SIG-M5 (cell line): ENCODE results near the gene ZNF670.

ENCODE experiments used
- DNase-seq: peaks from one replicate; lab custom pipeline; 2025; lab: John Stamatoyannopoulos, UW

The ZNF670 gene

GRCh38 chr1:247103859-247104591, 25.4 kb upstream of the ZNF670 start, which contains the start of gene ZNF669:
Gene ZNF669, minus strand, starts transcription at chr1:247104356. Its CDS starts 157 bp downstream, at chr1:247104199.
- peak; percentile 18 for DNase-seq

DNA sequence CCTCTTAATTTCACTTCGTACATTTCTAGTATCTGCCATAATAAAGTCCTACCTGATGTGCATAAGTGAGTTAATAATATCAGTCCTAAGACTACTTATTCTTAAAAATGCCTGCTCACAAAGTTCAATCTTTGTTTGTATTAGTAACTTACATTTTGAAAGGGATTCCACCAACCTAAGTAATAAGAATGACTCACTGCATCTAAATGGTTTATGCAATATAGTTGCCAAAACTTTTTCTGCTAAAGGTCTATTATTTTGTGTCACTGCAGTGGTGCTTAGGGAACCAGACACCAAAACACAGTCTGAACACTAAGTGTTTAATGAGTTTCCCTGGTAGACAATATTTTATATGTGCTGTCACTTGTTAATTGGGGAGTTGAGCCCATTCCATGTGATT, 23.8 kb upstream of the ZNF670 start:
- no peak for DNase-seq

GRCh38 chr1:247100676-247101279, 22.2 kb upstream of the ZNF670 start:
- DNase-seq, result no peak

DNA sequence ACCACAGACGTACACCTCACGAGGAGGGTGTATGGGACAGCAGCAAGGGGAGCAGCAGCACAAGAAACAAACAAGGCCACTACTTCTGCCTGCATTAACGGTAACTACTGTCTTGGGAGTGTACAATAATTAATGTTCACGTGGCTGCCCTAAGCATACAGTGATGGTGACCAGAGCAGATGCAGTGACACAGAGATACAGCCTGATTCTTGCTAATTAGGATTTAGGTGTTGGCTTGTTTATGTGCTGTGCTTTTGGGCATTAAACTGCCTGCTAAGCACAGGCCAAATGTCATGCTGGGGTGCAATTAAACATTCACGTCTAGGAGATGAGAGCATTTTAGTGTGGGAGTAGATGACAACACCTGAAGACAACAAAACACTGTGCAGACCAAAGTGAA, 18.3 kb upstream of the ZNF670 start:
- DNase-seq, result no peak

DNA sequence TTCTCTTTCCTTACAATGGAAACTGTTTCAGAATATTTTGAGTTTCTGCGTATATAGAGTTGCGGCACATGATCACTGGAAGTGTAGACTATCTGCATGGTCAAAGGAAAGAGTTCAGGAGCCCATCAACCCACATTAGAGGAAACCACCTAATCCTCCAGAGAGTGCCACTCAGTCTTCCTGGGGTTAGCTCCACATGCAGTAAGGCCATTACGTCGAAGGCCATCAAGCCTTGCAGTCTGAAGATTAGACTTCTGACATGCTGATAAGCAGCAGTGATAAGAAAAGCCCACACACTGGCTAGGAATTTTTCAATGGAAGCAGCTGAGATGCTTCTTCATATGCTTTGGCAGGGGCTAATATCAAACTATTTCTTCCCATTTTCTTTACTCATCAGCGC, 17.9 kb upstream of the ZNF670 start:
- no peak for DNase-seq

- no peak for DNase-seq
Measured at GRCh38 chr1:247096112-247096511, 17.5 kb upstream of the ZNF670 start.

DNA sequence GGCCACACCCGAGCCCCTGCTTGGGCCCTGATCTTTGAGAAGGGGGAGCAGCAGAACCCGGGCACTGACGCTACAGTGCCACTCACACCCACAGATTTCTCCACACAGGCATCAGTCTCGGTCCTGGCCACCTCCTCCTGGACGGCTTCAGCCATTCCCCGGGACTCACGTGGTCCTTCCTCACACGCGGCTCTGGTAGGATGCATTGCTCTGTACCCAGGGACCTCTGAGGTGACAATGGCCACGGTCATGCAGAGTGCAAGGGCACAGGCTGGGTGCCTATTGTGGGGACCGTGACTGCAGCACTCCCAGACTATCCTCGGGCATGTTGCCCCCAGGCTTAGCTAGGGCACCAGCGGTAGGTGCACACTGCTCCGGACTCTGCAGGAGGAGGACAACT, 11.8 kb upstream of the ZNF670 start:
- DNase-seq, result no peak

DNA sequence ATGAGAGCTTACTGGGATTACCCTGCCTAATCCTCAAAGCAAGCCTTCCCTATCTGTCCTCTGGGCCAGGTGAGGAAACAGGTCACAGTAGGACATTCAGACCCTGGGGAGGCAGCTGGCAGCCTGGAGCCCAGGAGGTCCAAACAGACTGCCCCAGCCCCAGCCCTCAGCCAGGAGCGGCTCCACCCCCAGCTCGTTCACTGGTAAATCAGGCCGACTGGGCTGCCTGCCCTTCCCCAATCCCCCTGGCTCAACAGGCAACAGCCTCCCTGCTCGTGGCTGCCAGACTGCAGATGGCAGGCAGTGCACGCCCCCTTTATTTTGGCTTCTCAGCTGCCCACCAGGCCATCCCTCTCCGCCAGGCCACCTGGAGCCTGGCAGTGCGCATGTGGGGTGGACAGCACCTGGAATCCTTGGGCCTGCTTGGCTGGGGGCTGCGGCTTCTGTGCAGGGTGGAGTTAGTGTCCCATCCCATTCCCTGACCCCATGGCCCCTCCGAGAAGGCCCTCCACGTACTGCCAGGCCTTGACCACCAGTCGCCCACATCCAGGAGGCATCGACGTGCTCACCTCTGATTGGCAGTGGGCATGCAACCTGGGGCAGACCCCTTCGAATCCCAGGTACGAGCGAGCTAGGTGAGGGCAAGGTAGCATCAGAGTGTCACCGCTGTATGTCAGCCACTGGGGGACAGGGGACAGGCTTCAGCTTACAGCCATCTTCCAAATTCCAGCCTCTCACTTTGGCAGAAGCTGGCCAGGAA, 11.2 kb upstream of the ZNF670 start:
- DNase-seq, result no peak

DNA sequence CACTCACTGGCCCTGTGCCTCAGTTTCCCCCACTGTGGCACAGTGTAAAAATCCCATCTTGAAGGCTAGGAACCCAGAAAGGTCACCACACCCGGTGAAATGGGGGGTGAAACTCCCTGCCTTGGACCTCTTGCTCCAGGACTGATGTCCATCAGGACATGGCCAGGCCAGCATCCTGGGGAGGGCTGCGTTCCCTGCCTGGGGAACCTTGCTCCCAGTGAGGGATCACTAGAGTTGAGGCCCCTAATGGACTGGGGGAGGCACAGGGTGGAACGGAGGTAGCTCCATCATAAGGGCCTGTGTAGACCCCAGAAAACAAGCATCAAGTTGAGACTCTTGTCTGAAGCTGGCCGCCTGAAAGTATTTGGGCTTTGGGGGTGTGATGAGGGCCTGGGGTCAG, 10.4 kb upstream of the ZNF670 start:
- DNase-seq, result no peak

GRCh38 chr1:247087256-247087655, 8.6 kb upstream of the ZNF670 start:
- no peak for DNase-seq

DNA sequence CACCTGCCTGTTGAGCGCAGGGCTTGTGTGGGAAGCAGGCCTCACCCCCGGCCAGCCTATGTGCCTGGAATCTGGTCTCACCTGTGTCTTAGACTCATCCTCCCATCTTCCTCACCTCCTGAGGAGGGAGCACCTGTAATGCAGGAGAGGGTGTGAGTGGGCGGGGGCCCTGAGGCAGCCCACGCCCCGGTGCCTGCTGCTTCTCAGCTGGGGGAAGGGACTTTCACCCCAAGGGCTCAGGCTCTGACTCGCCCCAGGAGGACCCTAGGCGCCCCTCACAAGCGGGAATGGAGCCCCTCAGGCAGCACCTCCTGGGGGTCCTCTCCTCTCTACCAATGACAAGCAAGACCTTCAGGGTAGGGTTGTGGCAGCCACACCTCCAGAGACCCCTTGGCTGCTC, 6.7 kb upstream of the ZNF670 start:
- DNase-seq, result no peak

GRCh38 chr1:247084771-247085170, 6.2 kb upstream of the ZNF670 start:
- DNase-seq, result no peak

DNA sequence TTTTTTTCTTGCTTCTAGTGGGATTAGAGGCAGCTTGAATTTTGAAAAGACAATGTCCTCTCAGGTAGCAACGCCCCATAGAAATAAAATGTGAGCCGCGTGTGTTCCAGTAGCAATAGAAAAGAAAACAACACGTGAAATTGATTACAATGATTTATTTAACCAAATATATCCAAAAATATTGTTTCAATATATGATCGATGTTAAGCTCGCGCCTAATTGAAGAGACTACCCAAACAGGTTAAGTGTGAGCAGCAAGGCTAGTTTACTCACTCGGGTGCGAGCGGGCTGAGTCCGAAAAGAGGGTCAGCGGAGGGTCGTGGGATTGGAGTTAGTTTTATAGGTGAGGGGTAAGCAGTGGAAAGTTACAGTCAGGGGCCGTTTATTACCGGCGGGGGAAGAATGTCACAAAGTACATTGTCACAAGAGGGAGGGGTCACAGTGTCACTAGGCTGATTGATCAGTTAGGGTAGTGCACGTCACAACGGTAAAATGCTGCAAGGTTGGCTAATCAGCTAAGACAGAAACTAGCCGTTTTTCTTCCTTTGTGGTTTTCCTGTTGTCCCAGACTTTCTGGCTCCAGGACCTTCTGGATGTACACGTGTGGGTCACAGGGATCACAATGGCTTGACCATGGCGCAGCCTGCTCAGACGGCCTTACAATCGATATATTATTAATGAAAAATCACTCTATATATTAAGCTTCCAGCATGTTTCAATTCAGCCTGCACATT, 697 bp upstream of the ZNF670 start:
- no peak for DNase-seq

- DNase-seq, result no peak
Measured at GRCh38 chr1:247077876-247078257, 744 bp downstream of the ZNF670 start.

DNA sequence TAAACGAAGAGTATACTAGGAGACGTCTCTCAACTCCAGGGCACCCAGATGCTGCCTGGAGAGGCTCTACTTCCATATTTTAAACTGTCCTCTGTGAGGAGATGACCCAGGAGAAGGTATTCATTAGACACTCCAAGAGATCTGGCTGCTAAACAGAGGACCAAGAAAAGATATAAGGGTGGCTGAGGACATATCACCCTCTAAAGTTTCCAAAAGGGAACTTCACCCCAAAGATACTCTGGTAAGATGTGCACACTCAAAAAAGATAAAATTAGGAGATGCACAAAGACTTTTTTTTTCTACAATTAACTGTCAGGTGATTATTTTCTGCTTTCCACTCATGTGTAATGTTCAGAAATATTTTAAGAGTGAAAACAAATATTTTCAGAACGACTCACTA, 1.4 kb downstream of the ZNF670 start:
- DNase-seq, result no peak

DNA sequence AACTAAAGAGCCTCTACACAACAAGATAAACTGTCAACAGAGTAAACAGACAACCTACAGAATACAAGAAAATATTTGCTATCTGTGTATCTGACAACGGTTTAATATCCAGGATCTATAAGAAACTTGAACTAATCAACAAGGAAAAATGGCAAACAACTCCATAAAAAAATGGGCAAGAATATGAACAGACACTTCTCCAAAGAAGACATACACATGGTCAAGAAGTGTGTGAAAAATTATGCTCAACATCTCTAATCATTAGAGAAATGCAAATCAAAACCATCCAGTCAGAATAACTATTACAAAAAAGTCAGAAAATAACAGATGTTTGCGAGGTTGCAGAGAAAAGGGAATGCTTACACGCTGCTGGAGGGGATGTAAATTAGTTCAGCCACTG, 8.0 kb downstream of the ZNF670 start:
- DNase-seq, result no peak

DNA sequence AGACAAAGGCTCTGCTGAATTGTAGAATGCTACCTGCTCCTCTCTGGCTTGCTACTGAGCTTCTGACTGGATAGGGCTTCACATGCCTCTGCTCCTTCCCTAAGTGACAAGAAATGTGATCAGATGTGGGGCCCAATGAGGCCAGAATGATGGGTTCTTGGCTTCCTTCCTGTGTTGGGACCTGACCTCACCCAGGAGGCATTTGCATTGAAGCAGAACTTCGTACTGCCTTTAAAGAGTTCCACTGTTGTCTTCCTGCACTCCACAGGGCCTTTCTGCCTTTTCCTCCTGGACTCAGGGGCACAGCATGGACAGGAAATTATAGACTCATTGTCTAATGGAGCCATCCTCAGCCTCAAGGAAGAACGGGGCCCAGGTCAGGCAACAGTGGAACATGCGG, 14.3 kb downstream of the ZNF670 start:
- DNase-seq, result no peak

DNA sequence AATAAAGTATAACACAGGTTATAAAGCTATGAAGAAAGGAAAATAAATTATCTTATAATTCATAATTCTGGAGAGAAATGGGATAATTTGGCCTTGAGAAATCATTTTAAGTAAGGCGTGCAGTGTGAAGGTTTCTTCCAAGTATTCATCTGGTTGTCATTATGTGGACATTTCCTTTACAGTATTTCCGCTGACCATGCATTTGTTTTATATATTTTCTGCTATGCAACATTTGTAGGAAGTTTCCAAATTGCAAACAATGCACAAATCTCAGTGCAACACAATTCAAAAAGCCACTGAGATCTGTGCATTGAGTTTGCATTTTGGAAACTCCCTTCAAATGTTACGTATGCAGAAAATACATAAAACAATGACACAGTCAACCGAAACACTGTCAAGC, 17.8 kb downstream of the ZNF670 start:
- no peak for DNase-seq

- no peak for DNase-seq
Measured at GRCh38 chr1:247056071-247056470, 22.5 kb downstream of the ZNF670 start.

DNA sequence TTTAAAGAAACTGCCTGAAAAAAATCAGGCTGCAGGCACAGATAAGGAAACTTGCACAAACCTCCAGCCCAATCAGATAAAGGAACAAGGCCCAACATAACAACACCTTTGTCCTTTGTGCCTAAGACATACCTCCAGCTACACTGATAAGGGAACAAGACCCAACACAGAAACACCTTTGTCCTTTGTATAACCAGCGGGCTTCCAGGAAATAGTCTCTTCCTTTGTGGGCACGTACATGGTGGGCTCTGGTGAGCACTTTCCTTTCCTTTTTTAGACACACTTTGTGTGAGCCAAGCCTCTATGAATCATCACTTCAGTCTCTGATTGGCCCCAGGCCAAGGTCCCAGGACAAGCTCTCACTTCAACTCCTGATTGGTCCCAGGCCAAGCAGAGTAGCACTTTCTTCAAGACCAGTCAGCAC, 23.6 kb downstream of the ZNF670 start:
- no peak for DNase-seq

GRCh38 chr1:247047702-247048101, 30.9 kb downstream of the ZNF670 start:
- DNase-seq, result no peak

DNA sequence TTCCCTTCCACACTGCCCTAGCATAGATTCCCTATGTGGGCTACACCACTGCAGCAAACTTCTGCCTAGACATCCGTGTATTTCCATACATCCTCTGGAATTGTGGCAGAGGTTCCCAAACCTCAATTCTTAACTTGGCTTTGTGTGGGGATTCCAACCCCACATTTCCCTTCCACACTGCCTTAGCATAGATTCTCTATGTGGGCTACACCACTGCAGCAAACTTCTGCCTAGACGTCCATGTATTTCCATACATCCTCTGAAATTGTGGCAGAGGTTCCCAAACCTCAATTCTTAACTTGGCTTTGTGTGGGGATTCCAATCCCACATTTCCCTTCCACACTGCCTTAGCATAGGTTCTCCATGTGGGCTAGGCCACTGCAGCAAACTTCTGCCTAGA, 31.4 kb downstream of the ZNF670 start:
- DNase-seq, result no peak

DNA sequence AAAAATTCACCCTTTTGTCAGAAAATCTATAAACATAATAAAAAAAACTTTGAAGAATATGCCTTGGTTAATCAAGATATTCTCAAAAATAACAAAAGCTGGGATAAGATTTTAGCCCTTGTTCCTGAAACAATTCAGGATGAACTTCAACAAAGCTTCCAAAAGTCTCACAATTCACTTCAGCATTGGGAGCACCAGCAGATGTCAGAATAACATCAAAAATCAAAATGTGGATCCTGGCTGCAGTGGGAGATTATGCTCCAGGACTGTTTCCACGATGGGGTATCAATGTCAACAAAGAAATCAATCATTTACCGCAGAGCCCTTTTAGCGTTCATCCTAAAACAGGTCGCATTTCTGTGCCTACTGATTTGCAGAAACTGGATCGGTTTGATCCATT, 35.2 kb downstream of the ZNF670 start:
- DNase-seq, result no peak
